OCI-LY7 (cell line): Measurements from ENCODE around the gene FAM222A. TPM values are rescaled to one million over a fixed set of nuclear protein-coding genes. Genes with fewer than 3 reads are reported as not detected.

ENCODE experiments used
- BruUV-seq: library from RNA; stranded (reverse); fragments of 400-500 nt; replicated peaks from 2 replicates; lab custom pipeline; 2021; lab: Mats Ljungman, UMichigan
- CTCF ChIA-PET: fragments of 300-600 bp; sonication (Branson Sonifier 250); formaldehyde crosslinking; loops from one replicate; lab custom pipeline; 2022; ENCODE audit warnings: antibody characterized with exemption; ENCODE audit not compliant: unreplicated experiment; lab: Charles Lee
- POLR2A ChIA-PET: fragments of 300-600 bp; sonication (Branson Sonifier 250); formaldehyde crosslinking; loops from one replicate; lab custom pipeline; 2022; ENCODE audit warnings: antibody characterized with exemption; lab: Charles Lee
- DNase-seq: peaks from one replicate; pipeline ENCODE4 v3.0.0-alpha.2; 2015; ENCODE audit warnings: low spot score
- H2AFZ ChIP-seq: fragments of 200-600 bp; sonication (generic), shearing (Covaris generic); 2 replicates; pipeline ENCODE4 v1.6.1; 2014; ENCODE audit warnings: mild to moderate bottlenecking, antibody characterized with exemption, low read length, moderate library complexity
- H3K27ac ChIP-seq: fragments of 200-600 bp; sonication (generic); 2 replicates; pipeline ENCODE4 v1.5.1; 2014; ENCODE audit warnings: mixed run types, low read depth, mild to moderate bottlenecking, moderate library complexity, low read length, inconsistent platforms; ENCODE audit not compliant: poor library complexity, severe bottlenecking
- H3K36me3 ChIP-seq: fragments of 200-600 bp; sonication (generic); 2 replicates; pipeline ENCODE4 v1.6.1; 2014; ENCODE audit warnings: mild to moderate bottlenecking, antibody characterized with exemption, low read length, moderate library complexity, mixed read lengths; ENCODE audit not compliant: insufficient read depth
- H3K4me1 ChIP-seq: fragments of 200-600 bp; sonication (generic); 2 replicates; pipeline ENCODE4 v1.5.1; 2014; ENCODE audit warnings: mild to moderate bottlenecking, low read length; ENCODE audit not compliant: insufficient read depth, poor library complexity, severe bottlenecking
- H3K4me2 ChIP-seq: fragments of 200-600 bp; sonication (generic); 2 replicates; pipeline ENCODE4 v1.6.1; 2014; ENCODE audit warnings: mild to moderate bottlenecking, low read length
- H3K4me3 ChIP-seq: fragments of 200-600 bp; sonication (generic); 2 replicates; pipeline ENCODE4 v1.5.1; 2014; ENCODE audit warnings: mild to moderate bottlenecking, low read depth, low read length; ENCODE audit not compliant: poor library complexity, severe bottlenecking
- H3K79me2 ChIP-seq: fragments of 200-600 bp; sonication (generic); 2 replicates; pipeline ENCODE4 v1.6.1; 2016; ENCODE audit warnings: low read depth, mild to moderate bottlenecking, low read length, moderate library complexity, mixed read lengths; ENCODE audit not compliant: insufficient read depth
- H3K9me2 ChIP-seq: fragments of 200-600 bp; sonication (generic); 2 replicates; pipeline ENCODE4 v1.6.1; 2016; ENCODE audit warnings: mild to moderate bottlenecking, low read length, mixed read lengths; ENCODE audit not compliant: insufficient read depth
- H3K9me3 ChIP-seq: fragments of 200-600 bp; sonication (generic); 2 replicates; pipeline ENCODE4 v1.6.1; 2014; ENCODE audit warnings: mild to moderate bottlenecking, mixed run types, low read length, mixed read lengths
- H4K20me1 ChIP-seq: fragments of 200-600 bp; sonication (generic); 2 replicates; pipeline ENCODE4 v1.6.1; 2014; ENCODE audit warnings: mild to moderate bottlenecking, antibody characterized with exemption, low read length, moderate library complexity, mixed read lengths; ENCODE audit not compliant: insufficient read depth
- EZH2phosphoT487 ChIP-seq: fragments of 200-600 bp; sonication (generic); IDR thresholded peaks from 2 replicates; pipeline ENCODE4 v1.6.1; 2018; ENCODE audit warnings: low read depth, borderline replicate concordance, mild to moderate bottlenecking, mixed run types, antibody characterized with exemption, low read length, moderate library complexity, mixed read lengths
- intact Hi-C: fragments of 100-400 bp; cut with micrococcal nuclease; formaldehyde crosslinking; loops from one replicate; pipeline ENCODE4 v1.10.0; 2022; ENCODE audit not compliant: unreplicated experiment
- total RNA-seq, 2 experiments: library from RNA; depleted of rRNA in 1 of 2; stranded (reverse); fragments of >200 nt in 1 of 2; shearing (Covaris generic) in 1 of 2; gene quantifications; 2 replicates each; pipeline ENCODE4 v1.2.3, GENCODE V29; 2014 to 2022
- TF ChIP-seq, protein P1 (sequence below): fragments of 200-600 bp; sonication (generic); conservative IDR thresholded peaks from 2 replicates; pipeline ENCODE4 v1.5.1; 2014; ENCODE audit warnings: mild to moderate bottlenecking, antibody characterized with exemption, low read length, moderate library complexity, mixed read lengths

Gene FAM222A
- total RNA-seq, 2 experiments from 2014 or later = 0.98 to 1.8 TPM

DNA sequence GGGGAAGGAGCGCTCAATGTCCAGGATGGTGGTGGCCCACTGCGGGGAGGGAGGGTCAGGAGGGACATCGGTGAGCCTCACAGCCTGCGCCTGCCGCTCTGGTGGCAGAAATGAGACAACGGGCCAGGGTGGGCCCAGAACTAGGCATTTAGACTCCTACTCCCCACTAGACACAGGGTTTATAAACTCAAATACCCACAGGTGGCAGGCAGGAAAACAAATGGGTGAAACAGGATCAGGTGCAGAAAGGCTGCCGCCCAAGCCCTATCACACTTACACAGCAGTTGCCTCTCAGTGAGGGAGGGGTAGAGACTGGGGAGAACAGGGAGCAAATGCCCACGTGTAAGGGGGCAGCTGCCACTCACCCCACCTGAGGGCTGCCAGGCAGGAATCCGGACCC lies 73.2 kb downstream of the FAM222A start:
- no peaks in the 10 kb centered on the region for H3K9me2 ChIP-seq
- TF ChIP-seq, protein P1, sequence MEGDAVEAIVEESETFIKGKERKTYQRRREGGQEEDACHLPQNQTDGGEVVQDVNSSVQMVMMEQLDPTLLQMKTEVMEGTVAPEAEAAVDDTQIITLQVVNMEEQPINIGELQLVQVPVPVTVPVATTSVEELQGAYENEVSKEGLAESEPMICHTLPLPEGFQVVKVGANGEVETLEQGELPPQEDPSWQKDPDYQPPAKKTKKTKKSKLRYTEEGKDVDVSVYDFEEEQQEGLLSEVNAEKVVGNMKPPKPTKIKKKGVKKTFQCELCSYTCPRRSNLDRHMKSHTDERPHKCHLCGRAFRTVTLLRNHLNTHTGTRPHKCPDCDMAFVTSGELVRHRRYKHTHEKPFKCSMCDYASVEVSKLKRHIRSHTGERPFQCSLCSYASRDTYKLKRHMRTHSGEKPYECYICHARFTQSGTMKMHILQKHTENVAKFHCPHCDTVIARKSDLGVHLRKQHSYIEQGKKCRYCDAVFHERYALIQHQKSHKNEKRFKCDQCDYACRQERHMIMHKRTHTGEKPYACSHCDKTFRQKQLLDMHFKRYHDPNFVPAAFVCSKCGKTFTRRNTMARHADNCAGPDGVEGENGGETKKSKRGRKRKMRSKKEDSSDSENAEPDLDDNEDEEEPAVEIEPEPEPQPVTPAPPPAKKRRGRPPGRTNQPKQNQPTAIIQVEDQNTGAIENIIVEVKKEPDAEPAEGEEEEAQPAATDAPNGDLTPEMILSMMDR = no peak
- TF ChIP-seq EZH2phosphoT487 = no peak
- H3K36me3 ChIP-seq = no peaks in the 10 kb centered on the region
- no TSS peak for BruUV-seq
- no peak for DNase-seq
- ChIA-PET CTCF (no interaction called here), POLR2A (no interaction called here)
- no peak overlapping the region for H3K4me2 ChIP-seq
- H2AFZ ChIP-seq = no peak overlapping the region
- intact Hi-C loops = no loop called here
- no peaks in the 10 kb centered on the region for H4K20me1 ChIP-seq
- H3K9me3 ChIP-seq = no peaks in the 10 kb centered on the region
- H3K27ac ChIP-seq = no peak overlapping the region
- H3K4me3 ChIP-seq = no peak overlapping the region
- no peaks in the 10 kb centered on the region for H3K79me2 ChIP-seq
- no peaks in the 10 kb centered on the region for H3K4me1 ChIP-seq

DNA sequence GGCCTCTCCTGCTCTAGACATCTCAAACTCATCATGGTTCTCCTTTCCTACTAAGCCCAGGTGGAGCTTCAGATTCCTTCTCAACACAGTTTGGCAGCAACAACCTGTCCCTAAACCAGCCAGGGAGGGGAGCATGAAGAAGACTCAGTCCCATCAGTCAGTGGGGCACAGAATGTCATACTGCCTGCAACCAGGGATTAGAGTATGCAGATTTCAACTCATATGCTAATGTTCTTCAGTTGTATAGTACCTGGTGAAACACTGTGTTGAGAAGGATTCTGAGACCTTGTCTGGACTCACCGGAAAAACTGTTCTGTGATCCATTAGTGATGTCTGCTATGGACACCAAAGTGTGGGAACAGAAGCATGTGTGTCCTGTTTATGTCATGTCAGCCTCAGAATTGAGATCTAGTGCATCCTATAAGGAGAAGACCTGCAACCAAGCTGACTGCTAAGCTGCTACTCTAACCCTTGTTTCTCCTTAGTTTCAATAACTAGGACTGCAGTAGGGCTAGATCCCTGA lies 76.0 kb downstream of the FAM222A start:
- intact Hi-C loops = no loop called here

DNA sequence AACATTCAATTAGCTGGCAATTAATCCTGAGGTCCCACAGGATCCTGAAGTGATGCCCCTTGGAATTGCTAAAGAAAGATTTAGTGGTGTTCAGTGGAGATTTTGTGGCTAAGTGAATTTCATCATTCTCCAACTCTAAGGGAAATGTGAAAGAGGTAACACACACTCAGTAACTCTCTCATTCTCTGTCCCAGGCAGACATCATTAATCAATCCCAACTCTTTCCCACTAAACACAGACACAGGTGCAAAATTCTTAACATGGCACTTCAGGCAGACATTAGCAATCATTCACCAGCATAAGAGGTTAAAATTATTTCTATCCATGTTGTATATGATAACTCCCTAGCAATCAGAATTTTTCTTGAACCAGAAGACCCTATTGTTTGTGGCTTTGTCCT lies 79.4 kb downstream of the FAM222A start:
- BruUV-seq = no TSS peak
- Histone ChIP-seq H3K4me3 (no peak overlapping the region), H3K4me2 (no peak overlapping the region), H3K9me2 (no peaks in the 10 kb centered on the region), H3K9me3 (no peaks in the 10 kb centered on the region), H3K79me2 (no peaks in the 10 kb centered on the region), H3K27ac (no peak overlapping the region), H4K20me1 (no peaks in the 10 kb centered on the region), H3K36me3 (no peaks in the 10 kb centered on the region), H3K4me1 (no peaks in the 10 kb centered on the region), H2AFZ (no peak overlapping the region)
- DNase-seq = no peak
- POLR2A ChIA-PET = no interaction called here
- CTCF ChIA-PET = no interaction called here
- TF ChIP-seq, protein P1 = no peak
- TF ChIP-seq EZH2phosphoT487 = no peak
- intact Hi-C loops = no loop called here

More for the DNA sequence above, 76.0 kb downstream of the FAM222A start:
- Histone ChIP-seq H3K27ac (no peak overlapping the region), H2AFZ (no peak overlapping the region), H3K4me2 (no peak overlapping the region), H3K9me2 (no peaks in the 10 kb centered on the region), H3K9me3 (no peaks in the 10 kb centered on the region), H3K4me3 (no peak overlapping the region), H3K79me2 (no peaks in the 10 kb centered on the region), H3K36me3 (no peaks in the 10 kb centered on the region), H4K20me1 (no peaks in the 10 kb centered on the region), H3K4me1 (no peaks in the 10 kb centered on the region)
- CTCF ChIA-PET = interaction anchor here (0.6 kb wide), 1 partner anchor 103 kb away, joined by 3 read pairs; no protein-coding TSS in a partner anchor
- no TSS peak for BruUV-seq
- DNase-seq = no peak
- TF ChIP-seq, protein P1 = no peak
- no peak for TF ChIP-seq EZH2phosphoT487
- POLR2A ChIA-PET = interaction anchor here (0.7 kb wide), 1 partner anchor 174 kb away, joined by 3 read pairs; no protein-coding TSS in a partner anchor
